Fibroblast of lung (primary cell): ENCODE results near the gene ADIPOQ. TPM values are rescaled to one million over a fixed set of nuclear protein-coding genes. Genes with fewer than 3 reads are reported as not detected.

Experiments used
- DNase-seq, 2 donors: peaks; one replicate each; pipeline versions ENCODE4 v3.0.0 to v3.0.0-alpha.2; 2010; ENCODE audit warnings: low read depth in 2 of 2
- H2AFZ ChIP-seq: 2 replicates; pipeline ENCODE4 v1.5.1; 2012; ENCODE audit warnings: low read length, control low read depth, inconsistent platforms
- H3K27ac ChIP-seq: 2 replicates; pipeline ENCODE4 v1.5.1; 2011; ENCODE audit warnings: low read length, control low read depth; ENCODE audit not compliant: insufficient read depth
- H3K27me3 ChIP-seq: 2 replicates; pipeline ENCODE4 v1.5.1; 2011; ENCODE audit warnings: mild to moderate bottlenecking, low read length; ENCODE audit not compliant: control insufficient read depth, insufficient read depth
- H3K36me3 ChIP-seq: 2 replicates; pipeline ENCODE4 v1.5.1; 2011; ENCODE audit warnings: low read length; ENCODE audit not compliant: control insufficient read depth, insufficient read depth
- H3K4me1 ChIP-seq: 2 replicates; pipeline ENCODE4 v1.5.1; 2011; ENCODE audit warnings: low read length; ENCODE audit not compliant: control insufficient read depth, insufficient read depth; ENCODE audit errors: extremely low read depth
- H3K4me2 ChIP-seq: 2 replicates; pipeline ENCODE4 v1.5.1; 2011; ENCODE audit warnings: low read length, control low read depth; ENCODE audit not compliant: insufficient read depth; ENCODE audit errors: extremely low read depth
- H3K4me3 ChIP-seq, 4 experiments: fragments of 200-600 bp in 1 of 4; sonication (generic) in 1 of 4; replicated peaks in 1 of 4; 2 replicates each; pipeline ENCODE4 v1.5.1; 2011 to 2016; ENCODE audit warnings: low read length in 4 of 4, low read depth in 3 of 4, mild to moderate bottlenecking in 3 of 4, control low read depth in 2 of 4, inconsistent platforms in 1 of 4, mixed read lengths in 1 of 4; ENCODE audit not compliant: insufficient read depth in 1 of 4; ENCODE audit errors: control extremely low read depth in 1 of 4
- H3K79me2 ChIP-seq: 2 replicates; pipeline ENCODE4 v1.5.1; 2012; ENCODE audit warnings: mild to moderate bottlenecking, low read length, inconsistent platforms; ENCODE audit not compliant: control insufficient read depth, insufficient read depth
- H3K9ac ChIP-seq: 2 replicates; pipeline ENCODE4 v1.5.1; 2011; ENCODE audit warnings: mild to moderate bottlenecking, low read length, control low read depth; ENCODE audit not compliant: insufficient read depth
- H3K9me3 ChIP-seq: 2 replicates; pipeline ENCODE4 v1.5.1; 2012; ENCODE audit warnings: low read depth, low read length; ENCODE audit not compliant: control insufficient read depth, insufficient read depth
- H4K20me1 ChIP-seq: 2 replicates; pipeline ENCODE4 v1.5.1; 2011; ENCODE audit warnings: low read length; ENCODE audit not compliant: control insufficient read depth, insufficient read depth; ENCODE audit errors: extremely low read depth
- CTCF ChIP-seq, 2 donors: IDR thresholded peaks in 1 of 2; conservative IDR thresholded peaks in 1 of 2; 1 replicate in 1 of 2; 2 replicates in 1 of 2; pipeline ENCODE4 v1.5.1; 2011 to 2012; ENCODE audit warnings: low read length in 2 of 2, control low read depth in 1 of 2, inconsistent platforms in 1 of 2, low read depth in 1 of 2, mild to moderate bottlenecking in 1 of 2
- EZH2 ChIP-seq: IDR thresholded peaks from 2 replicates; pipeline ENCODE4 v1.5.1; 2012; ENCODE audit warnings: low read length, control low read depth, mild to moderate bottlenecking; ENCODE audit errors: missing control alignments
- polyA plus RNA-seq, 2 donors: library from polyadenylated mRNA; depleted of rRNA in 1 of 2; stranded (reverse) in 1 of 2; unstranded in 1 of 2; fragments of >200 nt; gene quantifications; 2 replicates each; pipeline ENCODE4 v1.2.1, GENCODE V29; 2011 to 2012; ENCODE audit warnings: missing spikeins in 1 of 2
- total RNA-seq: library from RNA; depleted of rRNA; stranded (reverse); fragments of >200 nt; gene quantifications from 2 replicates; pipeline ENCODE4 v1.2.1, GENCODE V29; 2014

The ADIPOQ gene
- total and polyA plus RNA-seq, 2 donors (not counting 1 experiment from before 2014, with no cell fraction given) = not detected

GRCh38 chr3:186828340-186828739 lies 14.2 kb upstream of the ADIPOQ start:
- no peak for TF ChIP-seq EZH2
- no peak for TF ChIP-seq CTCF (conservative IDR thresholded peaks at IDR 0.05 in 1 of 2, IDR thresholded peaks at IDR 0.05 in 1 of 2; ENCODE audit: low read depth in 1 of 2, low read length in 2 of 2)
- H3K9ac ChIP-seq = no peak overlapping the region

GRCh38 chr3:186831798-186832197 lies 10.7 kb upstream of the ADIPOQ start:
- no peaks in the 10 kb centered on the region for H3K9me3 ChIP-seq
- peaks cover 19% of the 10 kb centered on the region for H3K27me3 ChIP-seq
- no peaks in the 10 kb centered on the region for H3K36me3 ChIP-seq
- H2AFZ ChIP-seq = no peak overlapping the region
- no peaks in the 10 kb centered on the region for H4K20me1 ChIP-seq
- no peaks in the 10 kb centered on the region for H3K4me1 ChIP-seq
- no peaks in the 10 kb centered on the region for H3K79me2 ChIP-seq
- no peak overlapping the region for H3K9ac ChIP-seq
- no peak for DNase-seq
- no peak overlapping the region for H3K27ac ChIP-seq
- no peak overlapping the region for H3K4me2 ChIP-seq
- no peak overlapping the region for H3K4me3 ChIP-seq
- TF ChIP-seq CTCF (conservative IDR thresholded peaks at IDR 0.05 in 1 of 2, IDR thresholded peaks at IDR 0.05 in 1 of 2; ENCODE audit: low read depth in 1 of 2, low read length in 2 of 2) (no peak), EZH2 (no peak)

More at GRCh38 chr3:186828340-186828739, 14.2 kb upstream of the ADIPOQ start:
- H4K20me1 ChIP-seq = no peaks in the 10 kb centered on the region
- H3K79me2 ChIP-seq = no peaks in the 10 kb centered on the region
- H3K36me3 ChIP-seq = no peaks in the 10 kb centered on the region
- no peak for DNase-seq
- H3K4me1 ChIP-seq = peaks cover 12% of the 10 kb centered on the region
- H3K4me3 ChIP-seq = no peak overlapping the region
- H3K4me2 ChIP-seq = no peak overlapping the region
- peaks cover 19% of the 10 kb centered on the region for H3K27me3 ChIP-seq
- no peak overlapping the region for H2AFZ ChIP-seq
- H3K9me3 ChIP-seq = no peaks in the 10 kb centered on the region
- H3K27ac ChIP-seq = no peak overlapping the region

- Histone ChIP-seq H3K36me3 (no peaks in the 10 kb centered on the region), H3K4me1 (no peaks in the 10 kb centered on the region), H3K4me2 (no peak overlapping the region), H2AFZ (no peak overlapping the region), H3K79me2 (no peaks in the 10 kb centered on the region), H3K9ac (no peak overlapping the region), H3K4me3 (no peak overlapping the region), H4K20me1 (no peaks in the 10 kb centered on the region), H3K9me3 (no peaks in the 10 kb centered on the region), H3K27me3 (peaks cover 19% of the 10 kb centered on the region), H3K27ac (no peak overlapping the region)
- DNase-seq = no peak
- no peak for TF ChIP-seq CTCF (conservative IDR thresholded peaks at IDR 0.05 in 1 of 2, IDR thresholded peaks at IDR 0.05 in 1 of 2; ENCODE audit: low read depth in 1 of 2, low read length in 2 of 2)
- TF ChIP-seq EZH2 = no peak
These were observed 10.2 kb upstream of the ADIPOQ start for GRCh38 chr3:186832276-186832675.
